22Rv1 (cell line): ENCODE data around the gene TNFAIP8.

Experiments used
- ZFX ChIP-seq: fragments of 450-650 bp; IDR thresholded peaks from 2 replicates; pipeline ENCODE4 v1.6.1; 2017; ENCODE audit warnings: antibody characterized with exemption, borderline replicate concordance
- TF ChIP-seq, protein P1 (sequence below): fragments of 450-650 bp; IDR thresholded peaks from 2 replicates; pipeline ENCODE4 v1.5.1; 2017; ENCODE audit warnings: mild to moderate bottlenecking

DNA sequence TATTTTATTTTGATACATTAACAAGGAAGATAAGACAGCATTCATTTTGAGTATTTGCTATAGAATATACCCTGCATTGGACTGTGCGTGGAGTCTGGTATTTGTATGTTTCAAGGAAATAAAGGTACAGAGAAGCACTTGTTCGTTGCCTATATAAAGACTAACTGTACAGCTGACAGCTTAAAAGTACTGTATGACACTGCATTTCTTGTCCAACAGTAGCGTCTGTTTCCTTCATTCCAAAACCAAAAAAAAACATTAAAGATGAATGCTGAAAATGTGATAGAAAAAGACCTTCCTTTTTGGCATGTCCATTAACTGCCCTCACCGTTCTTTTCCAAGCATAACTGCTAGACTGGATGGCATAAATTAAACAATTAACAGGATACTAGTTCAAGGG, 15.3 kb downstream of the TNFAIP8 start:
- TF ChIP-seq, protein P1, sequence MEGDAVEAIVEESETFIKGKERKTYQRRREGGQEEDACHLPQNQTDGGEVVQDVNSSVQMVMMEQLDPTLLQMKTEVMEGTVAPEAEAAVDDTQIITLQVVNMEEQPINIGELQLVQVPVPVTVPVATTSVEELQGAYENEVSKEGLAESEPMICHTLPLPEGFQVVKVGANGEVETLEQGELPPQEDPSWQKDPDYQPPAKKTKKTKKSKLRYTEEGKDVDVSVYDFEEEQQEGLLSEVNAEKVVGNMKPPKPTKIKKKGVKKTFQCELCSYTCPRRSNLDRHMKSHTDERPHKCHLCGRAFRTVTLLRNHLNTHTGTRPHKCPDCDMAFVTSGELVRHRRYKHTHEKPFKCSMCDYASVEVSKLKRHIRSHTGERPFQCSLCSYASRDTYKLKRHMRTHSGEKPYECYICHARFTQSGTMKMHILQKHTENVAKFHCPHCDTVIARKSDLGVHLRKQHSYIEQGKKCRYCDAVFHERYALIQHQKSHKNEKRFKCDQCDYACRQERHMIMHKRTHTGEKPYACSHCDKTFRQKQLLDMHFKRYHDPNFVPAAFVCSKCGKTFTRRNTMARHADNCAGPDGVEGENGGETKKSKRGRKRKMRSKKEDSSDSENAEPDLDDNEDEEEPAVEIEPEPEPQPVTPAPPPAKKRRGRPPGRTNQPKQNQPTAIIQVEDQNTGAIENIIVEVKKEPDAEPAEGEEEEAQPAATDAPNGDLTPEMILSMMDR = no peak
- no peak for TF ChIP-seq ZFX
